ENCODE data around the gene WDFY1. TPM values are rescaled to one million over a fixed set of nuclear protein-coding genes. Genes with fewer than 3 reads are reported as not detected.

Gene WDFY1
- total and polyA plus RNA-seq, 2 experiments from 2014 or later: 54.5 to 127 TPM

- no peaks in the 10 kb centered on the region for H3F3A ChIP-seq (replicated peaks; ENCODE audit: low read depth)
- DNase-seq (ENCODE audit: low spot score) (no peak), ATAC-seq (no peak)
- no peaks in the 10 kb centered on the region for H3K27me3 ChIP-seq (ENCODE audit: insufficient read depth)
- H3K27ac ChIP-seq (ENCODE audit: low read depth): no peak overlapping the region
- peaks cover 12% of the 10 kb centered on the region for H4K20me1 ChIP-seq (replicated peaks; ENCODE audit: insufficient read depth)
- Mint-ChIP-seq H3K27me3 (ENCODE audit: insufficient read depth, low read depth, poor library complexity) (no peaks in the 10 kb centered on the region), H3K9me3 (no peaks in the 10 kb centered on the region), H3K27ac (peak overlapping the region; percentile 23; the same call in 1 of the 2 replicates), H3K4me1 (peaks cover 8% of the 10 kb centered on the region; the same call in 1 of the 3 replicates), H3K36me3 (ENCODE audit: low read depth) (peaks cover 60% of the 10 kb centered on the region), H3K4me3 (no peak overlapping the region)
- no peaks in the 10 kb centered on the region for H3K4me1 ChIP-seq (ENCODE audit: insufficient read depth)
- no peak for TF ChIP-seq CREB1 (CRISPR knock-in tag; IDR thresholded peaks at IDR 0.05; ENCODE audit: low read depth)
- no peak for TF ChIP-seq ZNF114 (CRISPR knock-in tag; IDR thresholded peaks at IDR 0.05)
- TF ChIP-seq JUNB (IDR thresholded peaks at IDR 0.05; ENCODE audit: unreplicated experiment): no peak
- TF ChIP-seq ZNF331 (CRISPR knock-in tag; IDR thresholded peaks at IDR 0.05; ENCODE audit: low read depth): no peak
- TF ChIP-seq ETS1 (IDR thresholded peaks at IDR 0.05): no peak
- TF ChIP-seq EZH2 (IDR thresholded peaks at IDR 0.05; ENCODE audit: low read depth, unreplicated experiment): no peak
- no peak for TF ChIP-seq POLR2AphosphoS5 (IDR thresholded peaks at IDR 0.05; ENCODE audit: low read depth)
- TF ChIP-seq CTCF (conservative IDR thresholded peaks at IDR 0.05; ENCODE audit: low read depth in 2 of 2): no peak
- TF ChIP-seq EZH2phosphoT487 (IDR thresholded peaks at IDR 0.05; ENCODE audit: unreplicated experiment): no peak
- no peak for TF ChIP-seq NANOG (IDR thresholded peaks at IDR 0.05; ENCODE audit: borderline replicate concordance)
- TF ChIP-seq STAT1 (IDR thresholded peaks at IDR 0.05; ENCODE audit: unreplicated experiment): no peak
- no peak for TF ChIP-seq REST (IDR thresholded peaks at IDR 0.05; ENCODE audit: unreplicated experiment)
- TF ChIP-seq ZNF462 (CRISPR knock-in tag; IDR thresholded peaks at IDR 0.05): no peak
- no peaks in the 10 kb centered on the region for H3K79me2 ChIP-seq (replicated peaks; ENCODE audit: insufficient read depth)
- no peaks in the 10 kb centered on the region for H3K9me2 ChIP-seq (ENCODE audit: insufficient read depth)
- H3K4me2 ChIP-seq: no peak overlapping the region
- H3K36me3 ChIP-seq (ENCODE audit: insufficient read depth): peaks cover 38% of the 10 kb centered on the region
- H3K4me3 ChIP-seq: no peak overlapping the region
- no peak overlapping the region for H2AFZ ChIP-seq
These were observed 47.3 kb downstream of the WDFY1 start for GRCh38 chr2:223897669-223898330.

All from GM23338 (cell line).